Stimulated activated CD4-positive, alpha-beta T cell treated with anti-CD3 and anti-CD28 coated beads, Interleukin-12 subunit alpha, Interleukin-12 subunit beta, amount 100 ng/mL, for 24 hours (primary cell): ENCODE results near the gene ATRN.

Source experiments
- DNase-seq, 2 experiments: peaks; one replicate each; pipeline ENCODE4 v3.0.0-alpha.2; 2020; ENCODE audit warnings: low read depth in 2 of 2

Gene ATRN

DNA sequence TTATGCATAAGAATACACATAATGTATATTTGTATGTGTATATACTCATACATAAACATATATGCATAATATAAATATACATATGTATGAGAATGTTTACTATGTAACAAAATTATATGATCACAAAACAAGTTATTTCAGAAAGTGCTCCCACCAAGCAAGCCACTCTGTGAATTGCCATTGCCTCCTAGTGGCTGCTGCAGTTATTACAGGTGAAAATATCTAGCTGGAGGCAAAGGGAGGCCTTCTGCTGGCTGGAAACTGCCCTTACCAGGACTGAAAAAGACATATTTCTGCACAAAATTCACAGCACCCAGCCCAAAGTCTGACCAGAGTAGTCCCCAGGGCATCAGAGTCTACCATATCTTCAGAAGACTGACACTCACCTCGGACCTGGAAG lies 225.4 kb downstream of the ATRN start:
- no peak for DNase-seq

DNA sequence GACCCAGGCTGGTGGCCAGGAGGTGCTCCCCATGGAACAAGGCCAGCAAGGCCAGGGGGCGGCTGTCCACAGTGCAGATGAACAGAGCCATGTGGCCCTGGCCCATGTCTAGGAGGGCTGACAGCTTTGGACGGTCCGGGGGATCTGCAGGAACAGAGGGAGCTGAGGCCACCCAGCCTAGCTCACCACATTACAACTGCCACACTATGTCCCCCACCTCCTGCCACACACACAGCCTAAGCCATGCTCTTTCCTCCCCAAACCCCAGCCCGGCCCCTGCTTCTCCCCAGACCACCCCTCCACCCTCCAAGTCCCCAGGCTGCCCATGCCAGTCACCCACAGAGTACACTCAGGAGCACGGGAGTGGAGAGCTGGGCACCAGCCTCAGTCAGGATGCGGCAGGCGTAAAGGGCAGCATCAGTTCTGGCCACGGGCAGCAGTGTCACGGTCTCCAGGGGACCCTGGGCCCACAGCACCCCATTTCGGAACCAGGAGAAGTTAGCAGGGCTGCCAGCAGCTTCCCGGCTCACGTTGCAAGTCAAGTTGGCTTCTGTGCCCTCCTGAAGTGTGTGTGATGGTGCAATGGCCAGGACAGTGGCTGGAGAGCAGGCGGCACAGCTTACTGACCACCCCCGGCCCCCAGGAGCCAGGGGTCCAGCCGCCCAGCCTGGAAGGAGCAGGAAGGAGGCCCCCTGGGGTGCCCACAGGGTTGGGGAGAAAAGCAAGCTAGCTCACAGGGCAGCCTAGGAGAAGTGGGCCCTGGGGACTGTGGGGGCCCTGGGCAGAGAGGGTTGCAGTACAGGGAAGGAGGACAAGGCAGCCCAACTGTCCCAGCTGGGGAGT lies 226.1 kb downstream of the ATRN start:
- no peak for DNase-seq

DNA sequence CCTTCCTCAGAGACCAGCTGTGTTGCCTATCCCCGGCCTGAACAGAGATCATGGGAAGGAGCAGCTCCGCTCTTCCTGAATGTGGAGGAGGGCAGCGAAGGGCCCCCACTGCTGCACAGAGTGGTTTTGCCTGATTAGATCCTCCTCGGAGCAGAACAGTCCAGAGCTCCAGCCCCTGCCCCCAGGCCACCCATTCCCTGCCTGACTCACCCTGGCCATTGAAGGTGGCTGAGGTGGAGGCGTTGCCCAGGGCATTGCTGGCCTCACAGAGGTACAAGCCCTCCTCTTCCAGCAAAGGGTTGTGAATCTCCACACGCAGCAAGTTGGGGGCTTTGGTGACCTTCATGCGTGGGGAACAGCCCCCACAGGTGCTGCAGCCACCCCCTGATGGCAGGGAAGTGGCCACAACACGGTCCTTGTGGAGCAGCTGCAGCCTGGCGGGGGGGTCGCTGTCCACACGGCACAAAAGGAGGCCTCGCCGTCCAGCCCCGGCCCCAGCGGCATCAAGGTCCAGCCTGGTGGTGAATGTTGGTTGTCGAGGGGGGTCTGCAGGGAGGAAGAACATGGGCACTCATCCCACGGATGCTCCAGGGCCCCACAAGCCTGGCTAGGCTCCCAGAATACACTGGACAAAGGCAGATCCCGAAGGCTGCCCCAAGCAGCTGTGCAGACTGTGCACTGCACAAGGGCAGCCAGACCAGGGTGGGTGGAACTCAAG lies 226.9 kb downstream of the ATRN start:
- no peak for DNase-seq

DNA sequence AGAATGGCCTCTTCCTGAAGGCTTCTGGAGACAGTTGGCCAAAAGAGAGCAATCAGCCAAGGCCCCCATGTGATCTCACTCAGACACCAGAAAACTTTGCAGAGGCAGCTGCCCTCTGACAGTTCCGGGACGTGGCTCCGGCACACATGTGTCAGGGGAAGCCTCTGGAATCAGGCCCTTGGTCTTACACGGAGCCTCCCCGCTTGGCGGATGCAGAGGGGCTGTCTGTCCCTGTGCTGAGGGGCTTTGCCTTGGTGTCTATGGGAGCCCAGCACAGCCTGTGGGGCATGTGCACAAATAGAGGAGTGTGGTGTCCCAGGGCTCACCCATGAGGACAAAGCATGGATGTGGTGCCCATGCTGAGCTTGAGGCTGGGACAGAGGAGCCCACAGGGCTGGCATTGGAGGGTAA lies 227.8 kb downstream of the ATRN start:
- DNase-seq, result no peak

DNA sequence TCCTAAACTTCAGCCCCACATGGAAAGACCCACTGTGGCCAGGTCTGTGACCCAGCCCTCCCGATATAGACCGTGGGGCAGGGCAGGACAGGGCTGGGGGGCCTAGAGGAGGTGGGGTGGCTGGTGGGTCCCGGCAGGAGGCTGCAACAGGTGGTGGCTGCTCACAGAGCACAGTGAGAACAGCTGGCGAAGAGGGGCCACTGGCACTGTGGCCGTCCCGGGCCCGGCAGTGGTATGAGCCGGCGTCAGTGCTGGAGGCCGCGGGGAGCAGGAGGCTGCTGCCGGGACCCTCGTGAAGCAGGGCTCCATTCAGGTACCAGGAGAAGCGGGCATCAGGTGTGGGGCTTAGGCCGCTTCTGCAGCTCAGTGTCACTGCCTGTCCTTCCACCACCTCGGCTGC lies 228.2 kb downstream of the ATRN start:
- no peak for DNase-seq
